MCF 10A (cell line): ENCODE data around the gene STAG2. TPM values are rescaled to one million over a fixed set of nuclear protein-coding genes. Genes with fewer than 3 reads are reported as not detected.

ENCODE experiments used
- BruUV-seq: library from RNA; stranded (reverse); fragments of 400-500 nt; replicated peaks from 2 replicates; lab custom pipeline; 2021; lab: Mats Ljungman, UMichigan
- CTCF ChIA-PET: fragments of 300-600 bp; sonication (Branson Sonifier 250); formaldehyde crosslinking; extraction: SDS; loops from one replicate; lab custom pipeline; 2021; ENCODE audit warnings: antibody characterized with exemption, inconsistent platforms; lab: Yijun Ruan, JAX
- POLR2A ChIA-PET: fragments of 300-600, 350-650 bp; sonication (Branson Sonifier 250); formaldehyde crosslinking; extraction: SDS; loops from one replicate; lab custom pipeline; 2020; ENCODE audit warnings: antibody characterized with exemption, inconsistent platforms; lab: Yijun Ruan, JAX
- DNase-seq: peaks from one replicate; pipeline ENCODE4 v3.0.0-alpha.2; 2018; ENCODE audit not compliant: unreplicated experiment
- H3K27ac Mint-ChIP-seq: one replicate; pipeline ENCODE4 v1.8.0; 2022; ENCODE audit warnings: mild to moderate bottlenecking, low read depth, mixed read lengths; ENCODE audit not compliant: unreplicated experiment
- H3K27me3 Mint-ChIP-seq: one replicate; pipeline ENCODE4 v1.8.0; 2022; ENCODE audit warnings: mixed read lengths; ENCODE audit not compliant: insufficient read depth, unreplicated experiment
- H3K36me3 Mint-ChIP-seq: one replicate; pipeline ENCODE4 v1.8.0; 2022; ENCODE audit warnings: mild to moderate bottlenecking, moderate library complexity, mixed read lengths; ENCODE audit not compliant: insufficient read depth, unreplicated experiment
- H3K4me1 Mint-ChIP-seq: one replicate; pipeline ENCODE4 v1.8.0; 2022; ENCODE audit warnings: mixed read lengths; ENCODE audit not compliant: insufficient read depth, unreplicated experiment
- H3K4me3 Mint-ChIP-seq: one replicate; pipeline ENCODE4 v1.8.0; 2022; ENCODE audit warnings: mild to moderate bottlenecking, moderate library complexity, mixed read lengths; ENCODE audit not compliant: unreplicated experiment
- H3K9me3 Mint-ChIP-seq: one replicate; pipeline ENCODE4 v1.8.0; 2022; ENCODE audit warnings: mixed read lengths; ENCODE audit not compliant: unreplicated experiment
- CTCF ChIP-seq: fragments of 200-600 bp; IDR thresholded peaks from one replicate; pipeline ENCODE4 v1.8.0; 2022; ENCODE audit warnings: antibody characterized with exemption, mild to moderate bottlenecking; ENCODE audit not compliant: unreplicated experiment
- intact Hi-C: fragments of 100-400 bp; cut with micrococcal nuclease; formaldehyde crosslinking; loops from 2 replicates; pipeline ENCODE4 v1.14.1; 2022
- total RNA-seq: library from RNA; stranded (reverse); gene quantifications from 2 replicates; pipeline ENCODE4 v1.2.3, GENCODE V29; 2022

Gene STAG2
- total RNA-seq, 1 experiment from 2014 or later = 80.7 TPM

GRCh38 chrX:123990602-123991001, 29.1 kb downstream of the STAG2 start:
- H3K36me3 Mint-ChIP-seq = no peaks in the 10 kb centered on the region
- H3K27me3 Mint-ChIP-seq = no peaks in the 10 kb centered on the region
- TF ChIP-seq CTCF = no peak
- no peaks in the 10 kb centered on the region for H3K4me1 Mint-ChIP-seq
- ChIA-PET POLR2A (interaction anchor here (0.6 kb wide), 1 partner anchor 111 kb away, joined by 3 read pairs; no protein-coding TSS in a partner anchor), CTCF (no interaction called here)
- H3K27ac Mint-ChIP-seq = no peak overlapping the region
- no peak overlapping the region for H3K4me3 Mint-ChIP-seq
- no TSS peak for BruUV-seq
- intact Hi-C loops = no loop called here
- DNase-seq = no peak
- no peaks in the 10 kb centered on the region for H3K9me3 Mint-ChIP-seq

- Mint-ChIP-seq H3K4me1 (no peaks in the 10 kb centered on the region), H3K27ac (no peak overlapping the region), H3K4me3 (no peak overlapping the region), H3K36me3 (no peaks in the 10 kb centered on the region), H3K27me3 (no peaks in the 10 kb centered on the region), H3K9me3 (no peaks in the 10 kb centered on the region)
- peak; percentile 30 for DNase-seq
- no TSS peak for BruUV-seq
- TF ChIP-seq CTCF = no peak
- intact Hi-C loops = no loop called here
- CTCF ChIA-PET = interaction anchor here (0.6 to 1.2 kb wide), 4 partner anchors 17 to 33 kb away, joined by 3 read pairs; no protein-coding TSS in a partner anchor
- POLR2A ChIA-PET = interaction anchor here (1.1 kb wide), 1 partner anchor 15 kb away, joined by 3 read pairs; no protein-coding TSS in a partner anchor
Measured at GRCh38 chrX:123993326-123993725, 31.8 kb downstream of the STAG2 start.

- no peak for TF ChIP-seq CTCF
- Mint-ChIP-seq H3K27ac (no peak overlapping the region), H3K4me3 (no peak overlapping the region), H3K9me3 (no peaks in the 10 kb centered on the region), H3K36me3 (no peaks in the 10 kb centered on the region), H3K27me3 (no peaks in the 10 kb centered on the region), H3K4me1 (no peaks in the 10 kb centered on the region)
- BruUV-seq = no TSS peak
- ChIA-PET CTCF (interaction anchor here (0.6 to 1.2 kb wide), 4 partner anchors 18 to 34 kb away, joined by 3 read pairs; no protein-coding TSS in a partner anchor), POLR2A (interaction anchor here (1.1 kb wide), 1 partner anchor 16 kb away, joined by 3 read pairs; no protein-coding TSS in a partner anchor)
- DNase-seq = no peak
- intact Hi-C loops = no loop called here
Measured at GRCh38 chrX:123993904-123994635, 32.6 kb downstream of the STAG2 start.

- no peak for DNase-seq
- H3K36me3 Mint-ChIP-seq = no peaks in the 10 kb centered on the region
- intact Hi-C loops = no loop called here
- no peak overlapping the region for H3K27ac Mint-ChIP-seq
- H3K27me3 Mint-ChIP-seq = no peaks in the 10 kb centered on the region
- no peak overlapping the region for H3K4me3 Mint-ChIP-seq
- no peak for TF ChIP-seq CTCF
- H3K9me3 Mint-ChIP-seq = no peaks in the 10 kb centered on the region
- no TSS peak for BruUV-seq
- ChIA-PET POLR2A (no interaction called here), CTCF (interaction anchor here (0.9 kb wide), 1 partner anchor 162 kb away, joined by 3 read pairs; no protein-coding TSS in a partner anchor)
- no peaks in the 10 kb centered on the region for H3K4me1 Mint-ChIP-seq
Measured at GRCh38 chrX:123994730-123995129, 33.2 kb downstream of the STAG2 start.
